ENCODE results near the gene RAD51C. TPM values are rescaled to one million over a fixed set of nuclear protein-coding genes. Genes with fewer than 3 reads are reported as not detected.
"Not testable (repeated sequence)": the region's sequence is repeated elsewhere in the genome, so short reads cannot be mapped to it uniquely, and the experiment has no call there.

The RAD51C gene
- total RNA-seq, 1 donor: 17.4 TPM

GRCh38 chr17:58763263-58763662, 70.9 kb downstream of the RAD51C start:
- no peaks in the 10 kb centered on the region for H3K79me2 ChIP-seq (ENCODE audit: insufficient read depth, low read length)
- no peaks in the 10 kb centered on the region for H3K9me3 ChIP-seq (ENCODE audit: low read depth, low read length)
- DNase-seq (ENCODE audit: insufficient read length, low spot score, missing footprints): no peak
- H3K4me1 ChIP-seq (ENCODE audit: insufficient read depth, low read length): no peaks in the 10 kb centered on the region
- H3K36me3 ChIP-seq (ENCODE audit: insufficient read depth, low read length): no peaks in the 10 kb centered on the region
- TF ChIP-seq, protein P1, sequence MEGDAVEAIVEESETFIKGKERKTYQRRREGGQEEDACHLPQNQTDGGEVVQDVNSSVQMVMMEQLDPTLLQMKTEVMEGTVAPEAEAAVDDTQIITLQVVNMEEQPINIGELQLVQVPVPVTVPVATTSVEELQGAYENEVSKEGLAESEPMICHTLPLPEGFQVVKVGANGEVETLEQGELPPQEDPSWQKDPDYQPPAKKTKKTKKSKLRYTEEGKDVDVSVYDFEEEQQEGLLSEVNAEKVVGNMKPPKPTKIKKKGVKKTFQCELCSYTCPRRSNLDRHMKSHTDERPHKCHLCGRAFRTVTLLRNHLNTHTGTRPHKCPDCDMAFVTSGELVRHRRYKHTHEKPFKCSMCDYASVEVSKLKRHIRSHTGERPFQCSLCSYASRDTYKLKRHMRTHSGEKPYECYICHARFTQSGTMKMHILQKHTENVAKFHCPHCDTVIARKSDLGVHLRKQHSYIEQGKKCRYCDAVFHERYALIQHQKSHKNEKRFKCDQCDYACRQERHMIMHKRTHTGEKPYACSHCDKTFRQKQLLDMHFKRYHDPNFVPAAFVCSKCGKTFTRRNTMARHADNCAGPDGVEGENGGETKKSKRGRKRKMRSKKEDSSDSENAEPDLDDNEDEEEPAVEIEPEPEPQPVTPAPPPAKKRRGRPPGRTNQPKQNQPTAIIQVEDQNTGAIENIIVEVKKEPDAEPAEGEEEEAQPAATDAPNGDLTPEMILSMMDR (IDR thresholded peaks at IDR 0.05; ENCODE audit: extremely low read depth, low read depth, low read length): no peak
- no peak overlapping the region for H3K27ac ChIP-seq (ENCODE audit: low read depth, low read length)
- peaks cover 30% of the 10 kb centered on the region for H3K27me3 ChIP-seq (ENCODE audit: insufficient read depth, low read length)
- no peak overlapping the region for H3K4me3 ChIP-seq (ENCODE audit: insufficient read depth, low read length)
- no peaks in the 10 kb centered on the region for H4K20me1 ChIP-seq (ENCODE audit: insufficient read depth, low read length)
- H2AFZ ChIP-seq (ENCODE audit: low read length): no peak overlapping the region
- H3K4me2 ChIP-seq (ENCODE audit: insufficient read depth, low read length): no peak overlapping the region

DNA sequence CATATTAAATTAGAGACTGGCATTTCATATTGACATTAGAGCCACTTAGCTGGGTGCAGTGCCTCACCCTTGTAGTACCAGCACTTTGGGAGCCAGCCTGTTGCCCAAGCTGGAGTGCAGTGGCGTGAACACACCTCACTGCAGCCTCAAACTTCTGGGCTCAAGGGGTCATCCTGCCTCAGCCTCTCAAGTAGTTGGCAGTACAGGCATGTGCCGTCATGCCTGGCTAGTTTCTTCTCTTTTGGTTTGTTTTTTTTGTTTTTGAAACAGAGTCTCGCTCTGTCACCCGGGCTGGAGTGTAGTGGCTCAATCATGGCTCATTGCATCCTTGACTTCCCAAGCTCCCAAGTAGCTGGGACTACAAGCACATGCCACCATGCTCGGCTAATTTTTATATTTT, 72.0 kb downstream of the RAD51C start:
- Histone ChIP-seq H3K27me3 (ENCODE audit: insufficient read depth, low read length) (peaks cover 20% of the 10 kb centered on the region), H4K20me1 (ENCODE audit: insufficient read depth, low read length) (no peaks in the 10 kb centered on the region), H3K27ac (ENCODE audit: low read depth, low read length) (no peak overlapping the region), H3K4me1 (ENCODE audit: insufficient read depth, low read length) (no peaks in the 10 kb centered on the region), H3K79me2 (ENCODE audit: insufficient read depth, low read length) (no peaks in the 10 kb centered on the region), H3K9me3 (ENCODE audit: low read depth, low read length) (no peaks in the 10 kb centered on the region), H3K36me3 (ENCODE audit: insufficient read depth, low read length) (no peaks in the 10 kb centered on the region), H3K4me2 (ENCODE audit: insufficient read depth, low read length) (no peak overlapping the region), H2AFZ (ENCODE audit: low read length) (no peak overlapping the region), H3K4me3 (ENCODE audit: insufficient read depth, low read length) (no peak overlapping the region)
- TF ChIP-seq, protein P1 (IDR thresholded peaks at IDR 0.05; ENCODE audit: extremely low read depth, low read depth, low read length): no peak
- DNase-seq (ENCODE audit: insufficient read length, low spot score, missing footprints): no peak

DNA sequence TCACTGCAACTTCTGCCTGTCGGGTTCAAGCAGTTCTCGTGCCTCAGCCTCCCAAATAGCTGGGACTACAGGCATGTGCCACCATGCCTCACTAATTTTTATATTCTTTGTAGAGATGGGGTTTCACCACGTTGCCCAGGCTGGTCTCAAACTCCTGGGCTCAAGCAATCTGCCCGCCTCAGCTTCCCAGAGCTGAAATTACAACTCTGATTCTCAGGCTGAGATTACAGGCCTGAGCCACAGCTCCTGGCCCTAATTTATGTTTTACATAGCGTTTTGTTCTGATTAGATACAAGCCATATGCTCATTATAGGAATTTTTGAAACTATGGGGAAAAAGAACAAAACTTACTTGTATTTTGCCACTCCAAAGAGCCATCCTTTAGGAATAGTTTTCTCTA, 86.1 kb downstream of the RAD51C start:
- H3K36me3 ChIP-seq (ENCODE audit: insufficient read depth, low read length); H3K4me1 ChIP-seq (ENCODE audit: insufficient read depth, low read length); H4K20me1 ChIP-seq (ENCODE audit: insufficient read depth, low read length); H3K4me3 ChIP-seq (ENCODE audit: insufficient read depth, low read length); H3K9me3 ChIP-seq (ENCODE audit: low read depth, low read length); H2AFZ ChIP-seq (ENCODE audit: low read length); H3K79me2 ChIP-seq (ENCODE audit: insufficient read depth, low read length); H3K27me3 ChIP-seq (ENCODE audit: insufficient read depth, low read length); DNase-seq (ENCODE audit: insufficient read length, low spot score, missing footprints); H3K27ac ChIP-seq (ENCODE audit: low read depth, low read length); H3K4me2 ChIP-seq (ENCODE audit: insufficient read depth, low read length): not testable (repeated sequence)

GRCh38 chr17:58779446-58779845, 87.0 kb downstream of the RAD51C start:
- H3K4me1 ChIP-seq (ENCODE audit: insufficient read depth, low read length): no peaks in the 10 kb centered on the region
- DNase-seq (ENCODE audit: insufficient read length, low spot score, missing footprints): no peak
- H3K36me3 ChIP-seq (ENCODE audit: insufficient read depth, low read length): no peaks in the 10 kb centered on the region
- no peaks in the 10 kb centered on the region for H3K9me3 ChIP-seq (ENCODE audit: low read depth, low read length)
- no peak overlapping the region for H3K27ac ChIP-seq (ENCODE audit: low read depth, low read length)
- H2AFZ ChIP-seq (ENCODE audit: low read length): no peak overlapping the region
- no peak overlapping the region for H3K4me2 ChIP-seq (ENCODE audit: insufficient read depth, low read length)
- no peaks in the 10 kb centered on the region for H3K27me3 ChIP-seq (ENCODE audit: insufficient read depth, low read length)
- TF ChIP-seq, protein P1 (IDR thresholded peaks at IDR 0.05; ENCODE audit: extremely low read depth, low read depth, low read length): no peak
- H3K4me3 ChIP-seq (ENCODE audit: insufficient read depth, low read length): no peak overlapping the region
- H3K79me2 ChIP-seq (ENCODE audit: insufficient read depth, low read length): no peaks in the 10 kb centered on the region
- H4K20me1 ChIP-seq (ENCODE audit: insufficient read depth, low read length): no peaks in the 10 kb centered on the region
